GM18507 (cell line): ENCODE measurements around the gene ALKBH7.
A peak's percentile ranks its signal among the peaks of the same experiment; 100 is the strongest.
"Not testable (repeated sequence)": the region's sequence is repeated elsewhere in the genome, so short reads cannot be mapped to it uniquely, and the experiment has no call there.

Experiments
- DNase-seq: peaks from one replicate; pipeline ENCODE4 v3.0.0; 2011; ENCODE audit warnings: low read depth; ENCODE audit not compliant: insufficient read length; ENCODE audit errors: extremely low spot score
- FAIRE-seq: peaks from 2 replicates; lab custom pipeline; 2011; peaks lifted over from hg19 to GRCh38; lab: Jason Lieb, UNC

The ALKBH7 gene

DNA sequence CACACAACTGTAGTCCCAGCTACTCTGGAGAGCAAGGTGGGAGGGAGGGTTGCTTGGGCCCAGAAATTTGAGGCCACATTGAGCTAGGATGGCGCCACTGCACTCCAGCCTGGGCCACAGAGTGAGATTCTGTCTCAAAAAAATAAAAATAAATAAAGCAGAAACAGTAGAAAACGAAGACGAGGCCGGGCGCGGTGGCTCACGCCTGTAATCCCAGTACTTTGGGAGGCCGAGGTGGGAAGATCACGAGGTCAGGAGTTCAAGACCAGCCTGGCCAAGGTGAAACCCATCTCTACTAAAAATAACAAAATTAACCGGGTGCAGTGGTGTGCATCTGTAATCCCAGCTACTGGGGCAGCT lies 11.8 kb upstream of the ALKBH7 start:
- not testable (repeated sequence) for FAIRE-seq

DNA sequence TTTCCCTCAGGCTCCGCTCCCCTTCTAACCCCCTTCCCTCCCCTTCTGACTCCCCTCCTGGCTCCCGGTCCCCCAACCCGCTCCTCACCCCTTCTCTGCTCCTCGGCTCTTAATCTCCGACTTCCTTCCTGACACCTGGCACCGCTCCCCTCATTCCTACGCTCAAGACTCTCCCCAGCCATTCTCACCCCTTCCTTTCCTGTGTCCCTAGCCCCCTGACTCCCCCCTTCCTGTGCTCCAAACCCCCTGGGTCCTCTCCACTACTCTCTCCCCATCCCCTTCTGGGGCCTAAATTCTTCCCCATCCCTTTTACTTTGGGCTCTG lies 10.6 kb upstream of the ALKBH7 start:
- DNase-seq (no peak), FAIRE-seq (no peak)

More for the DNA sequence above, 11.8 kb upstream of the ALKBH7 start:
- not testable (repeated sequence) for DNase-seq

DNA sequence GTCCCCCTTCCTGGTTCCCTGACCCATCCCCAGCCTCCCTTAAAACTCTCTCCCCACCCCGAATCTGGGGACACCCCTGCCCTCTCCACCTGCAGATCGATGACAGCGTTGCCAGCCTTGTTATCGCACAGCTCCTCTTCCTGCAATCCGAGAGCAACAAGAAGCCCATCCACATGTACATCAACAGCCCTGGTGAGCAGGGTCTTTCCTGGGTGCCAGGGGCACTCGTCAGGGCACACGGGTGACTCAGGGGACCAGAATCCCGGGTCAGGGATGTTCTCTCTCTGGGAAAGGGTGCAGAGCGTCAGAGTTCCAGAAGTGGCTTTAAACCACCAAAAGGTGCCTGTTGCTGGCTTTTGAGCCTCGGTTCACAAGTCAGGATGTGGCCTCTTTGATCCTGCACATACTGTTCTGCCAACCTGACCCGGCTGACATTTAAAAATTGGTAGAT lies 10.2 kb upstream of the ALKBH7 start:
- DNase-seq (no peak), FAIRE-seq (peak; percentile 41)

- FAIRE-seq (no peak), DNase-seq (no peak)
Observed at GRCh38 chr19:6364353-6364752, 8.2 kb upstream of the ALKBH7 start.

DNA sequence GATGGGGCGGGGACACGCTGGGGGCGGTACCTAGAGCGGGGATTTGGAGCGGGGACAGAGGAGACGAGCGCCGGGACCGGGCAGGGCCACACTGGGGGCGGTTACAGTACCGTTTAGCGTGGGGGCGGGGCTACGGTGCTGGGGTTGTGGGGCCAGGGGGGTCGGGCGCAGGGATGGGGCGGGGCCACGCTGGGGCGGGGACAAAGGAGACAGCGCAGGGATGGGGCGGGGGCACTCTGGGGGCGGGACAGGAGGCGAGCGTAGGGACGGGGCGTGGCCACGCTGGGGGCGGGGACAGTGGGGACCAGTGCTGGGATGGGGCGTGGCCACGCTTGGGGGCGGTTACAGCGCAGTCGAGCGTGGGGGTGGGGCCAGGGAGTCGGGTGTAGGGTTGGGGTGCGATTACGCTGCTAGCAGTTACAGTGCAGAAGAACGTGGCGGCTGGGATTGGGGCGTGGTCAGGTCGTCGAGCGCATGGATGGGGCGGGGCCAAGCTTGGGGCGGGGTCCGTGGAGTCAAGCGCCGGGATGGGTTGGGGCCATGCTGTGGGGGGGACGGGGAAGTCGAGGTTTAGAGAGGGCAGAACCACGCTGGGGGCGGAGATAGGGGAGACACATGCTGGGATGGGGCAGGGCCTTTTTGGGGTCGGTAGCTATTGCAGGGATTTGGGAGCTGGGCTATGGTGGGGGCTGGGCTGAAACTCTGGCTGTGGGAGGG lies 660 bp downstream of the ALKBH7 start:
- DNase-seq (peak; percentile 84), FAIRE-seq (no peak)

DNA sequence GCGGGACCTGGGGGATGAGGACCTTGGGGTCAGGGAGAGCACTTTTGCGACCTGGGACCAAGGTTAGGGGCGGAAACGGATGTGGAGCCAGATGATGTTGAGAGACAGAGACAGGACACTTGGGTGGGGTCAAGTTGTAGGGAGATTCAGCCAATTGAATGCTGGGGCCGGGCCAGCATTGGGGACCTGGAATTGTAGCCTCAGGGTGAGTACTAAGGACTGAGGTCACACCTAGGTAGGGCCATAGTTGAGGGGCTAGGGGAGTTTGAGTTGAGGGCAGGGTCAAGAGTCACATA lies 1.2 kb downstream of the ALKBH7 start:
- DNase-seq (no peak), FAIRE-seq (no peak)

DNA sequence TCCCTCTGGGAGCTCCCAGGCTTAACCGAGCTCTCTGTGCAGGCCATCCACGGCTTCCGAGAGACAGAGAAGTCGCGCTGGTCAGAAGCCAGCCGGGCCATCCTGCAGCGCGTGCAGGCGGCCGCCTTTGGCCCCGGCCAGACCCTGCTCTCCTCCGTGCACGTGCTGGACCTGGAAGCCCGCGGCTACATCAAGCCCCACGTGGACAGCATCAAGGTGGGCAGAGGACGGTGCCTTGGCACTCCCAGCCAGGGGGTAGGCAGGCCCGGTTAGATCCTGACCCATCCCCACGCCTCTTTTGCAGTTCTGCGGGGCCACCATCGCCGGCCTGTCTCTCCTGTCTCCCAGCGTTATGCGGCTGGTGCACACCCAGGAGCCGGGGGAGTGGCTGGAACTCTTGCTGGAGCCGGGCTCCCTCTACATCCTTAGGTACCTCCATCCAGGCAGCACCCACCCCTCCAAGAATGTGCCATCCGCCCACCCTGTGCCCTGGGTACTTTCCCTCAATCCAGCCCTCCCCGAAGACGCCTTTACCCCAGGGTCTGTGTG lies 1.6 kb downstream of the ALKBH7 start:
- FAIRE-seq (no peak), DNase-seq (no peak)

DNA sequence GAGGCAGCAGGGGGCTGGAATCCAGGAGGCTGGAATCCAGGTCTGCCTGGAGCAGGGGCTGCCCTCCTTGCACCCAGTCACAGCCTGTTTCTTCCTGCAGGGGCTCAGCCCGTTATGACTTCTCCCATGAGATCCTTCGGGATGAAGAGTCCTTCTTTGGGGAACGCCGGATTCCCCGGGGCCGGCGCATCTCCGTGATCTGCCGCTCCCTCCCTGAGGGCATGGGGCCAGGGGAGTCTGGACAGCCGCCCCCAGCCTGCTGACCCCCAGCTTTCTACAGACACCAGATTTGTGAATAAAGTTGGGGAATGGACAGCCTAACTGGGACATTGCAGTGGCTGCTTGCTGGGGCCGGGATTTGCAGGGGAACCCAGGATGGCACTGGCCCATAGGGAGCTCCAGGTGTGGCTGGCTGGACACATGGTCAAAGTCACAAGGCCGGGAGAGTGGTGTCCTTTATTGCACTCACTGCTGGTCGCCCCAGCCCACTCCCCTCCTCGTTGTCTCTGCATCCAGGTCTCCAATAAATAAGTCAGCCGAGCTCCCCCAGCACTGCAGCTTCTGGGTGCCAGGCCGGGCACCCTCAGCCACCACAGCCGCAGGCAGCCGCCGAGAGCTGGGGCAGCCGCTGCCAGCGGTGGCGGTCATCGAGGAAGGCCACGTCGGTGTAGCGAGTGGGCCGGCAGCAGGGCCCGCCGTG lies 2.3 kb downstream of the ALKBH7 start:
- FAIRE-seq (no peak), DNase-seq (no peak)

GRCh38 chr19:6375411-6376010 lies 2.9 kb downstream of the ALKBH7 start, which contains the start of gene PSPN:
Gene PSPN, minus strand, starts transcription at chr19:6375933. Its CDS starts 84 bp downstream, at chr19:6375849.
- DNase-seq (no peak), FAIRE-seq (no peak)

DNA sequence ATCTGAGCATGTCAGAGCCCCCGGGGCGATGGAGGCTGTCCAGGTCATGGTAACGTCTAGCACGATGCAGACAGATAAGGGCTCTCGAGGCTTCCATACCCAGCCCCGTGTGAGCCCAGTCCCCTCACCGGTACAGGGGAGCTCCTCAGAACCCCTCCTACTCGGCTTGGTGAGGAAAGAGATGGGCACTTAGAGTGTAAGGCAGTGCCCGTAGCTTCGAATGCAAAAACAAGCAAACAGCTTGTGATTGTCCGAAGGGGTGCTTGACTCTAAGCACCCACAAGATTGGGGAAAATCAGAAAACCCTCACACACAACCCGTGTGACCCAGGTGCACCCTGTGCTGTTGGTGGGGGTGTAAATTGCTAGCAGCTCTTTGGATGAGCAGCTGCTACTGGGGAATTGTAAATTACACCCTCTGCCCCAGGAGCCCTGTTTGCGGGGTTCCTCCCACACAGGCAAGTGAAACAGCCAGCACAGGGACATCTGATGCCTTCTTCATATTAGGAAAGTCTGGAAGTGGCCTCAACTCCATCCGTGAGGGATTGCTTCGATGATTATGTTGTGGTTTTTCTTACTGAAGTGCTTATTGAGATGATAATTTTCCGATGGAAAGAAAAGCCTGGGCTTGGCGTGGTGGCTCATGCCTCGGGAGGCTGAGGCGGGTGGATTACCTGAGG lies 4.1 kb downstream of the ALKBH7 start:
- DNase-seq (no peak), FAIRE-seq (no peak)

DNA sequence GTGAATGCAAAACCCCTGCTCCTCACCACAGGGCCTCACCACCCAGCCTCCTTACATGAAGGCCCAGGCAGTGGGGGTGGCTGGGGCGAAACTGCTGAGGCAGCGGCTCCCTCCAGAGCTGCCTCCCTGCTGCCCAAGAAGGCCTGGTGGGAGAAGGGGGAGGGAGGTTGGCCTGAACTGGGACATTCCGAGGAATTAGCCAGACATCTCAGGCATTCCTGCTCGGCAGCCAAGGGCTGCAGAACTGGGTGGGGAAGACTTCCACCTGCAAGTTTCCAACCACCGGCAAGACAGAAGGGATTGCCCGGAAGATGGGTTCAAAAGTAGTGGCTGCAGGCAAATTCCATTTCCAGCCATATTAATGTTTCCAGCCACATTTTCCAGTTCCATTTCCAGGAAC lies 5.4 kb downstream of the ALKBH7 start:
- no peak for FAIRE-seq
- no peak for DNase-seq

DNA sequence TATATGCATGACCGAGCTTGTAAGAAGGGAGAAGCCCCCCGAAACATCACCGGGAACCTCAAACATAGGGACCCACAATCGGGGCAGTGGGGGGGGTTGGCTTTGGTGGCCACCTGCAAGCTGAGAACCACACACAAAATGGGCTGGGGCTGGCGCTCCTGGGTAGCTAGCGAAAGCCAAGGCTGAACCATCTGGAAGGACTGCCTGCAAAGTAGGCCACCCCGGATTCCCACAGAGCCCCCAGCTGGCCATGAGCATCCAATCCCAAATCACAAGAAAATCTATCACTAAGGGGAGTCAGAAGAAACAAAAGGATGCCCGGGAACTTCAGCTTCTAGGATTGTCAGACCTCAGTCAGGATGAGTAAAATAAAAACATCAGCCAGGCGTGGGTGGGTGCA lies 5.9 kb downstream of the ALKBH7 start:
- no peak for FAIRE-seq

DNA sequence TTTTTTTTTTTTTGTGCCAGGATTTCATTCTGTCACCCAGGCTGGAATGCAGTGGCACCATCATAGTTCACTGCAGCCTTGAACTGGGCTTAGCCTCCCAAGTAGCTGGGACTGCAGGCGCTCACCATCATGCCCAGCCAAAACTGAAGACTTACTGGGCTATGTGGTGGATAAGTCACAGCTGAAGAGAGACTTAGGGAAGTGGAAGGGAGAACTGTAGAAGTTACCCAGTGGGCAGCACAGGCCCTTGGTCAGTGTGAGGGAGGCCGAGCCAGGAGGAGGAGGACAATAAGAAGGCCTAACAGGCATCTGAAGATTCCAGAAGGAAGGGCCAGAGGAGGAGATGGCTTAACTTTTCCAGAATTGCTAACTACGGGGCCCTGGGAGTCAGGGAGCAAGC lies 7.2 kb downstream of the ALKBH7 start:
- FAIRE-seq = no peak

More for the DNA sequence above, 5.9 kb downstream of the ALKBH7 start:
- DNase-seq = no peak

GRCh38 chr19:6381030-6381750 lies 8.6 kb downstream of the ALKBH7 start:
- FAIRE-seq (no peak), DNase-seq (no peak)

More for the DNA sequence above, 7.2 kb downstream of the ALKBH7 start:
- no peak for DNase-seq

- FAIRE-seq (no peak), DNase-seq (no peak)
Observed at GRCh38 chr19:6383188-6383587, 10.6 kb downstream of the ALKBH7 start.

DNA sequence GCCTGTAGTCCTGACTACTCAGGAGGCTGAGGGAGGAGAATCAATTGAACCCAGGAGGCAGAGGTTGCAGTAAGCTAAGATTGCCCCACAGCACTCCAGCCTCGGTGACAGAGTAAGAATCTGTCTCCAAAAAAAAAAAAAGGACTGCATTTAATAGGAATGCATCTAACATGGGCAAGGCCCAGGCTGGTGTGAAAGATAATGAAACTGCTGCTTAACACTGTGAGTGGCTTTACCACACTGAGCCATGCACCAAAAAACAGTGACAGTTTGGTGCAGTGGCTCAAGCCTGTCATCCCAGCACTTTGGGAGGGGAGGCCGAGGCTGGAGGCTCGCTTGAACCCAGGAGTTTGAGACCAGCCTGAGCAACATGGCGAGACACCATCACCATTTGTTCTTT lies 11.8 kb downstream of the ALKBH7 start:
- no peak for FAIRE-seq
- DNase-seq = no peak

GRCh38 chr19:6387372-6387771 lies 14.8 kb downstream of the ALKBH7 start:
- FAIRE-seq (no peak), DNase-seq (no peak)

DNA sequence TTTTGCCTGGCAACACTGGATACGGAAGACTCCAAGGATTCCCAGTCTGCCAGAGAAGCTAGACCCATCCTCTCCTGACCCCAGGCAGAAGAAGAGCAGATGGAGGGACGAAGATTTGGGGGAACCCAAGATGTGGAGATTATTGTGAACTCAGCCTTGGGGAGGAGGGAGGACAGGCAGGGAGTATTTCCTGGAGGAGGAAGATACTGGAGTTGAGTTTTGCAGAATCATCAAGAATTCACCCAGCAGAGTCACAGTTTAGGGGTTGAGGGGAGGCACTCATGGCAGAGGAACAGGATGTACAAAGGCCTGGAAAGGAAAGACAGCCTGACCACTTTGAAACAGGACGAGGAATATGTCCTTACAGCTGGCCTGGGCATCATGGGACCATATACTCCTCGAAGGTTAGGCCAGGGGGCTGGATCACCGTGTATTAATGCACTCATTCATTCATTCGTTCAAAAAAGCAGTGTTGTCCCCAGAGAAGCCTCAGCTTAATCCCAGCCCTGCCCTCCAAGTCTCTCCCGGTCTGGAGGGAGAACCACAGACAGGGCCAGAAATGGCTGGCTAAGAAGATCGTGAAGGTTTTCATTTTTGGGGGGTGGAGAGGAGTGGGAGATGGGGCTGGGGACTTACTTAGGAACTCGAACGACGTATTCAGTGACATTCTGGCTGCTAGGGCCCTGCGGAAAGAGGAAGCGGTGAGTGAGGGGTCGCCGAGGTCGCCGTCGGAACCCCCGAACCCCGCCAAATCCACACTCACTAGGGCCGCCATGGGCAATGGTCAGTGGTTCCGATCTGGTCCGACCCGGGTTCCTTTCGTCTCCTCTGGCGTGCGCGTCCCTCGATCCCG lies 19.9 kb downstream of the ALKBH7 start:
- DNase-seq (no peak), FAIRE-seq (peak; percentile 12)
